Neuron (in vitro differentiated cells): ENCODE data around the gene ZRANB2.

Source experiments
- H2AFZ ChIP-seq: one replicate; pipeline ENCODE4 v1.6.1; 2013; ENCODE audit warnings: low read depth, mild to moderate bottlenecking, inconsistent platforms, low read length, moderate library complexity
- H3K27me3 ChIP-seq: one replicate; pipeline ENCODE4 v1.6.1; 2013; ENCODE audit warnings: low read length; ENCODE audit not compliant: insufficient read depth
- H3K36me3 ChIP-seq: one replicate; pipeline ENCODE4 v1.6.1; 2013; ENCODE audit warnings: low read length; ENCODE audit not compliant: insufficient read depth
- H3K4me1 ChIP-seq: one replicate; pipeline ENCODE4 v1.6.1; 2013; ENCODE audit warnings: low read length; ENCODE audit not compliant: insufficient read depth
- H3K4me3 ChIP-seq: 2 replicates; pipeline ENCODE4 v1.5.1; 2013; ENCODE audit warnings: mild to moderate bottlenecking, low read length, moderate library complexity
- H3K9me3 ChIP-seq: one replicate; pipeline ENCODE4 v1.6.1; 2013; ENCODE audit warnings: low read length

ZRANB2 gene

GRCh38 chr1:71053146-71053545 is 27.7 kb downstream of the ZRANB2 start:
- Histone ChIP-seq H3K36me3 (peaks cover 11% of the 10 kb centered on the region), H3K4me1 (no peaks in the 10 kb centered on the region), H2AFZ (no peak overlapping the region), H3K9me3 (no peaks in the 10 kb centered on the region), H3K4me3 (no peak overlapping the region), H3K27me3 (peaks cover 13% of the 10 kb centered on the region)

- Histone ChIP-seq H3K4me1 (peaks cover 2% of the 10 kb centered on the region), H3K9me3 (peaks cover 5% of the 10 kb centered on the region), H3K27me3 (peaks cover 34% of the 10 kb centered on the region), H3K36me3 (no peaks in the 10 kb centered on the region), H3K4me3 (no peak overlapping the region), H2AFZ (no peak overlapping the region)
Observed at GRCh38 chr1:71049951-71050598, 30.8 kb downstream of the ZRANB2 start.

DNA sequence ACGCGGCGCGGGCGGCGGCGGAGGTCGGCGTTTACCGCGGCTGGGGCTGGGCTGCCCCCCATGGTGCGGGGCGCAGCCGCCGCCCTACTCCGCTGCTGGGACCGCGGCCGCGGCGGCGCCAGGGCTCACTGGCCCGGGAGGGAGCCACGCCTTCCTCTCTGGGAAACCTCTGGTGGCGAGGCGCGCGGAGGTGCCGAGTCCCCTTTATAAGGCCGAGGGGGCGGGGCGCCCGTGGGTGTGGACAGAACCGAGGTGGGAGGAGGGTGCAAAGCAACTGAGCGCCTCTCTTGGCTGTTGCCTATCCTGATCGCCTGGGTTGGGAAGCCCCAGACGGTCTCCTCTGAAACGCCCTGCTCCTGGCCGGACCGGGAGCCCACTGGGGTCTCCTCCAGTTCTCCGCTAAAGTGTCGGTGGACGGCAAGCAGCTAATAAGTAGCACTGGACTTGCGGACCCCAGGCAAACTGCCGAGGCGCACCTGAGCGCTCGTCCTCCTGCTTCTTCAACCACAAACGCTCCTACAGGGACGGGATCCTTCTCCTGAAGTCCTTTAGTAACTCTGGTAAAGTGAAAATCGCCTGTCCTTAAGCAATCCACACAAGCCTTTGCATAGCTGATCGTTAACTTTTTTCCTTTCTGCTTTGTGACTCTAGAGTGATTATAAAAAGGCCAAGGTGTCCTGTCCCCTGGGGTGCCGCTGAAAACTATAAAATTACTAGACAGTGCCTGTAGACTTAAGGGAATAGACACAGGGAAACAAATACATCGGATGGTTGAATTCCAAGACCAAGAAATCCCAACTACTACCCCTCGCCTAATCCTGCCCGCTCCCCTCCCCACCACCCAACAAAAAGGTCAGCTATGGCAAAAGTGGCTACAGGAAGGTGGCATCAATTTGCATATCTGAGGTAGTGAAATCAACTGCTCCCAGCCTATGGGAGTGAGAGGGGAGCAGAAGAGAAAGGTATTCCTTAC is 32.9 kb downstream of the ZRANB2 start, which contains the start of gene PTGER3:
Gene PTGER3 (minus strand): TSS at position 182 of the 973 bp plus-strand sequence. CDS start 239 bp downstream, outside the sequence.
- Histone ChIP-seq H3K9me3 (peaks cover 5% of the 10 kb centered on the region), H2AFZ (peak within 1 kb of the TSS; percentile 67), H3K27me3 (peaks cover 34% of the 10 kb centered on the region), H3K4me3 (peak within 1 kb of the TSS; percentile 32), H3K36me3 (no peaks in the 10 kb centered on the region), H3K4me1 (peaks cover 2% of the 10 kb centered on the region)

DNA sequence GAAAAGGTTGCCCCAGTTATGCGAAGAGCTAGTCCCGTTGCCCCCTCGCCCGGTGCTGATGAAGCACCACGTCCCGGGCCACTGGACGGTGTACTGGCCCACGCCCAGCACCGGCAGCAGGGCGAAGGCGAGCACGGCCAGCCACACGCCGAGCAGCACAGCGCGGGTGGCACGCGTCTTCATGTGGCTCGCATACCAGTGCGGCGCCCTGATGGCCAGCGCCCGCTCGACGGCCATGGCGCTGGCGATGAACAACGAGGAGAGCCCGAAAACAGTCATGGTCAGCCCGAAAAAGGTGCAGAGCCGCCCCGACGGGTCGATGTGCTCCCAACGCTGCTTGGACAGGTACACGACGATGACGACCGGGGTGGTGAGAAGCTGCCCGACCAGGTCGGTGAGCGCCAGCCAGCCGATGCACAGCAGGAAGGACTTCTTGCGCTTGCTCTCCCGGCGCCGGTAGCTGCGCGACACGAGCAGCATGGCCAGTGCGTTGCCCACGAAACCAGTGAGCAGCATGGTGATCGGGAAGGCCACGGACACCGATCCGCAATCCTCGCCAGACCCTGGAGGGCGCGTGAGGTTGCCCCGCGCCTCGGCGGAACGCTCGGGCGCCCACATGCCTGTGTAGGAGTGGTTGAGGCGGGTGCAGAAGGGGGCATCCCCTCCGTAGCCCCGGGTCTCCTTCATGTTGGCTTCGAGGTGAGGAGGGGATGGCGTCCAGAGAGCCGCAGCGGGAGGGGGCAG is 33.8 kb downstream of the ZRANB2 start:
- Histone ChIP-seq H3K4me1 (peaks cover 2% of the 10 kb centered on the region), H3K9me3 (peaks cover 5% of the 10 kb centered on the region), H3K4me3 (peak overlapping the region; percentile 32), H3K36me3 (no peaks in the 10 kb centered on the region), H2AFZ (peak overlapping the region; percentile 67), H3K27me3 (peaks cover 34% of the 10 kb centered on the region)

DNA sequence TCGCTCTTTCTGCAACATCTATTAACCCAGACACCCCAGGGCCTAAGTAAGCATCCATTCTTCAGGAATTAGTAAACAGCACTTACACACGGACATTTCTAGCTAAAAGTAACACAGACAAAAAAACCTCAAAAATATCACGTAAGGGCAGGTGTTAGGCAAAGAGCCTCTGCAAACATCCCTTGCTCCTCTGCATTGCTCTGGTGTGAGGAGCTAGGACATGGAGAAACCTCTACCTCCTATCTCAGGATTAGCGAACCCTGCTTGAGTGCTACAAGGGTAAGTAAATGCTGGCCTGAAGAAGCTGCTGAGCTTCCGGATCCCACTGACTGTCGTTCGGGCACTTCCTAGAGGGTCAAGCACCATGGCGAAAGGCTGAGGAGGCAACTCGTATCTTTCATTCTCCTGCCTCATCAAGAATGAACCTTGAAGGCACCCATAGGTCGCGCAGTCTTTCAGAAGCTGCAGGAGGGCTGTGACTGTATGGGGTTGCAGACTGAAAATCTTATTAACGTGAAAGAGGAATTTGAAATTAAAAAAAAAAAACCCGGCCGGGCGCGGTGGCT is 35.3 kb downstream of the ZRANB2 start:
- Histone ChIP-seq H2AFZ (no peak overlapping the region), H3K36me3 (no peaks in the 10 kb centered on the region), H3K4me3 (no peak overlapping the region), H3K4me1 (peaks cover 2% of the 10 kb centered on the region), H3K9me3 (peaks cover 5% of the 10 kb centered on the region), H3K27me3 (peaks cover 34% of the 10 kb centered on the region)

DNA sequence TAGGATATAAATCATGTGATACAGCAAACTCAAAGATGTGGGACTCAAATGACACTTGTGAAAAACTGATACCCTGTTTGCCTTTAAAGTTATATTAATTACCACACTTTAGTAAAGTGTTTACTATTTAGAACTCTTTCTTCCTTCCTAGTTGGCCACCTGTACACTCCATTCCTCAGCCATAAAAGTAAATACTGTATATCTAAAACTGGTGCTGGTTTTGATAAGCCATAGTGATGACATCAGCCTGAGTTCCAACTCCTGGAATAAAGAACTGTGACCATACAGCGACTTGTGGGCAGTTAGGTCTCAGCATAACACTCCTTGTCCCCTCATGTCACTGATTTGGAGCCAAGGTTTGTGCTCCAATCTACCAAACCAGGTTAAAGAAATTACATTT is 36.0 kb downstream of the ZRANB2 start:
- H3K36me3 ChIP-seq, result no peaks in the 10 kb centered on the region
- H3K27me3 ChIP-seq, result peaks cover 34% of the 10 kb centered on the region
- H3K4me1 ChIP-seq, result peaks cover 2% of the 10 kb centered on the region
- peaks cover 5% of the 10 kb centered on the region for H3K9me3 ChIP-seq
- no peak overlapping the region for H2AFZ ChIP-seq
- no peak overlapping the region for H3K4me3 ChIP-seq

DNA sequence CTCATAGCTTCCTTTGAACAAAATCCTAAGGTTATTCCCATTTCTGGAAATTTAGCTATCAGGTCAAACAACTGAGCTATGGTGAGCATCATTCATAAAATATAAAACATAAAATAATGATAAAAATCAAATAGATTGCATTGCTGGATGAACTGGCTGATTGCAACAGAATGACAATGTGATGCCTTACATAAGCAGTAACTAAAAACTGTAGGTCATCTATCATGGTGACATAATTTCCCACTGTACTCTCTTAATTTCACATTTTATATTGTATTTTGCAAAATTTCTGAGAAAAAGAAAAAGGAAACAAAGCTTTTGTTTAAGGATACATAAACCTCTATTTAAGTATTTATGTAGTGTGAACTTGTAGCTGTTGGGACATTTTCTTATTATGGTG is 37.8 kb downstream of the ZRANB2 start:
- peaks cover 2% of the 10 kb centered on the region for H3K4me1 ChIP-seq
- no peak overlapping the region for H2AFZ ChIP-seq
- peaks cover 5% of the 10 kb centered on the region for H3K9me3 ChIP-seq
- H3K4me3 ChIP-seq, result no peak overlapping the region
- no peaks in the 10 kb centered on the region for H3K36me3 ChIP-seq
- peaks cover 22% of the 10 kb centered on the region for H3K27me3 ChIP-seq

DNA sequence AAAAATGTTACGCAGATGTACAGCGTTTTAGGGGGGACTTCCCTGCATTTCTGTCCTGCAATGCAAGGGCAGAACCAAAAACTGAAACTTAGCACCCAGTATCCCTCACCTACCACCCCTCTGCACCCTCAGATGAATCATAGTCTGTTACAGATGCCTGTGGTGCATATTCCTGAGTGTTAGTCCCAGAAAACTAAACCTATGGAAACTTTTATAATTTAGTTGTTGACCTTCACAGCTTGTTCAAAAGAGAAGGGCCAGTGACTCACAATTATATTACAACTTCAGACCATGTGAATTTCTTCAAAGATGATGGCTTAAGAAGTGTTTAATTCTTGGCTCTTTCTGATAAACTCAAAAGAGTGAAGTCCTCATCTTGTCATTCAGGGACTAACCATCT is 39.0 kb downstream of the ZRANB2 start:
- Histone ChIP-seq H3K4me1 (no peaks in the 10 kb centered on the region), H2AFZ (no peak overlapping the region), H3K36me3 (no peaks in the 10 kb centered on the region), H3K9me3 (peaks cover 3% of the 10 kb centered on the region), H3K4me3 (no peak overlapping the region), H3K27me3 (peaks cover 11% of the 10 kb centered on the region)

DNA sequence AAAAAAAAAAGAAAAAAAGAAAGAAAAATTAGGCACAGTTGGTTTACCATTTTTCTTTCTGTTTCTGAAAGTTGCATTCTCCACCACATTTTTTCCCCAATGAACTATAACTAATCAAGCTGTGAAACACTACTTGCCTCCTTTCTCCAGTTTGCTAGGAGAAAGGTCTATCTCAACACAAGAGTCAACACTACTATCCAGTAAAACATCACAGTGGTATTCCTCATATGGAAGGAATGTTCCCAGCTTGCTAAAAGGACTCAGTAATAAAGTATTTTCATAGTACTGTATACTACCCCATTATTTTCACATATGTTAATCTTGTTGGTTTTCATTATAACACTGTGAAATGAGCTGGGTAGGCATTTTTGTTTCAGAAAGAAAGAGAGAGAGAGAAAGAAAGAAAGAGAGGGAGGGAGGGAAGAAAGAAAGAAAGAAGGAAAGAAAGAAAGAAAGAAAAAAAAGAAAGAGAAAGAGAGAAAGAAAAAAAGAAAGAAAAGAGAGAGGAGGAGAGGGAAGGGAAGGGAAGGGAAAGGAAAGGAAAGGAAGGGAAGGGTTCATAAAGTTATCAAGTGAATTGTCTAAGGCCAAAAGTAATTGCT is 41.1 kb downstream of the ZRANB2 start:
- Histone ChIP-seq H3K36me3 (no peaks in the 10 kb centered on the region), H3K9me3 (no peaks in the 10 kb centered on the region), H3K4me1 (no peaks in the 10 kb centered on the region), H3K4me3 (no peak overlapping the region), H3K27me3 (peaks cover 2% of the 10 kb centered on the region), H2AFZ (no peak overlapping the region)

GRCh38 chr1:71038942-71039341 is 41.9 kb downstream of the ZRANB2 start:
- no peaks in the 10 kb centered on the region for H3K9me3 ChIP-seq
- H3K4me3 ChIP-seq, result no peak overlapping the region
- no peaks in the 10 kb centered on the region for H3K36me3 ChIP-seq
- no peaks in the 10 kb centered on the region for H3K4me1 ChIP-seq
- H2AFZ ChIP-seq, result no peak overlapping the region
- H3K27me3 ChIP-seq, result peaks cover 2% of the 10 kb centered on the region

GRCh38 chr1:71037829-71038620 is 42.8 kb downstream of the ZRANB2 start:
- no peak overlapping the region for H3K4me3 ChIP-seq
- H3K4me1 ChIP-seq, result no peaks in the 10 kb centered on the region
- H3K9me3 ChIP-seq, result no peaks in the 10 kb centered on the region
- H3K36me3 ChIP-seq, result no peaks in the 10 kb centered on the region
- peaks cover 2% of the 10 kb centered on the region for H3K27me3 ChIP-seq
- no peak overlapping the region for H2AFZ ChIP-seq

DNA sequence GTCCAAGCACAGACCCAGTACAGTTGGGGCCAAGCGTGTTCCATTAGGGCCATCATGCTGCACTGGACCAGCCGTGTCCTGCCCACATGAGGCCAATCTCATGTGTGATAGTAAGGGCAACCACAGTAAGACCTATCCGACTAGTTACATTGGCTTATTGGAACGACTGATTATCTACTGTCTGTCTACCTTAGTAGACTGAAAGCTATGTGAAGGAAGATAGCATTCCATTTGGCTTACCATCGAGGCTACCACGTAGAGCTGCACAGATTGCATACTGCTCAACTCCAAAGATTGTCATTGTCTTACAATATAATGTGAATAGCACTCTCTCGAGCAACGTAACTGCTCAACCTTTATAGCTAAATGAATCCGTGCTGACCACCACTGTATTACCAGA is 43.8 kb downstream of the ZRANB2 start:
- Histone ChIP-seq H3K4me3 (no peak overlapping the region), H3K27me3 (peaks cover 2% of the 10 kb centered on the region), H2AFZ (no peak overlapping the region), H3K4me1 (no peaks in the 10 kb centered on the region), H3K9me3 (no peaks in the 10 kb centered on the region), H3K36me3 (no peaks in the 10 kb centered on the region)
